ENCODE data around the gene SCAMP2.

The SCAMP2 gene

GRCh38 chr15:74837482-74838136 is 35.6 kb downstream of the SCAMP2 start:
- no peak for DNase-seq

DNA sequence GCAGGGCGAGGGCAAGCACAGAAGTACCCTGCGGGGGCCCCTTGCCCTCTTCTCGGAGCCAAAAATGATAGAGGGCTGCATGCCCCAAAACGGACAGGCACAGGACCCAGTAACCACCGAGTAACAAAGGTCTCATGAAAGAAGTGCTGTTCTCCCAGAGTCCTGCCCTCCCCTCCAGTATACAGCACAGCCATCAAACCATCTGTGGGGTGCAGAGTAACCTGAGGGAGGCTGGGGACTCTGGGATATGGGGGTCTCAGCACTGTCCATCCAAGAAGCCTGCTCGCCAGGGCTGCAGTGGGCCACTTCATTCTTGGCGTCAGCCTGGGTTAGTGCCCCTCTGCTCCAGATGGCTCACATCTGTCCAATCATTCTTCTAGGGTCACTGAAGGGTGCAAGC is 36.3 kb downstream of the SCAMP2 start:
- no peak for DNase-seq

- peak; percentile 62 to 69 for DNase-seq
These were observed 37.8 kb downstream of the SCAMP2 start for GRCh38 chr15:74835312-74835823.

GRCh38 chr15:74833376-74834107 is 39.6 kb downstream of the SCAMP2 start:
- no peak for DNase-seq

DNA sequence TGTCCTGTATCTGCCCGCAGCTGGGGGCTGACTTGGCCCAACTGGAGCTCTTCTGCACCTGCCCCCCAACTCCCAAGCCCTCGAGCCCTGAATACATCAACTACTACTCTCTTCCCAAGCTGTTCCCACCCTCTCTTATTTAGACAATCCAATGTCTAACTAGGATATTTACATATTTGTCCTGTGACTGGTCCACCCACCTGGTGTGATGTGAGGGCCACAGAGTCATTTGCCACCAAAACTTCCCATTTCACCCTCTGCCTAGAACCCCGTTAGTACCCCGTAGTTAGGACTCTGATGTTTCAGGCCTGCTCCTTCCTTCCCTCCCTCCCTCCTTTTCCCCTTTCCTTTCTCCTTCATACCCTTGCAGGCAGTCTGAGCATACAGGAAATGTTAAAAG is 40.3 kb downstream of the SCAMP2 start:
- DNase-seq: no peak

GRCh38 chr15:74831813-74832495 is 41.2 kb downstream of the SCAMP2 start:
- no peak for DNase-seq

GRCh38 chr15:74830868-74831267 is 42.3 kb downstream of the SCAMP2 start:
- no peak for DNase-seq

- no peak for DNase-seq
These were observed 43.2 kb downstream of the SCAMP2 start for GRCh38 chr15:74829991-74830390.

GRCh38 chr15:74829486-74829885 is 43.7 kb downstream of the SCAMP2 start:
- DNase-seq: no peak

DNA sequence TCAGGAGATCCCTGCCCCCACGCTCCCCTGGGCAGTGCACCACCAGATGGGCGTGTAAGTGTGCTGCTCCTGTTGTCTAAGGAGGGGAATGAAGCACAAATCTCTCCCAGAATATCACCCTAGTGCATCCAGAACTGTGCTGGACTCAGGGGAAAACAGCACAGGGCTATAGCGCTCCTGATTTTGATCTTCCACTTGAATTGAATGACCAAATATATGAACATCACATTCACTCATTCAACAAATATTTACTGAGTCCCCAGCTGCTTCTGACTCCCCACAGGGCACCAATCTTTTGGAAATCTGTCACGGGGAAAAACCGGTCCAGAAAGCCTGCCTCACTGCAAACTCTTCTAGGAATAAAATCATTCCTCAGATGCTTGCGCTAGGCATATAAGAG is 44.3 kb downstream of the SCAMP2 start:
- no peak for DNase-seq

DNA sequence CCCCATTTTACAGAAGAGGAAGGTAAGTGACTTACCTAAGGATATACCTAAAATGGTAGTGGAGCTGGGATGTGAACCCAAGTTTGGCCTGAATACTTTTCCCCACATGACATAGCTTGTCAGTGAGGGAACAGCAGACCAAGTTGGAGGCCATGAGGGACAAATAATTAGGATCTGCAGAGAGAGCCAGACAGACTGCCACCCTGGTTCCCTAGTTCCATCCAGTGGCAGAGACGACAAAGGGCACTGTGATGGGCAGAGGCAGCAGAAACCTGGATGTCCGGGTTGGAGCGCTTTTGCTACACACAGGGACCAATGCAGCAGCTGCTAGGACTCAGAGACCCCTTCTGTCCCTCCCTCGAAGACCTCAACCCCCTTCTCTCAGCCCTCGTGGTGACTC is 45.6 kb downstream of the SCAMP2 start:
- DNase-seq: no peak

- DNase-seq: no peak
These were observed 46.2 kb downstream of the SCAMP2 start for GRCh38 chr15:74826921-74827320.

DNA sequence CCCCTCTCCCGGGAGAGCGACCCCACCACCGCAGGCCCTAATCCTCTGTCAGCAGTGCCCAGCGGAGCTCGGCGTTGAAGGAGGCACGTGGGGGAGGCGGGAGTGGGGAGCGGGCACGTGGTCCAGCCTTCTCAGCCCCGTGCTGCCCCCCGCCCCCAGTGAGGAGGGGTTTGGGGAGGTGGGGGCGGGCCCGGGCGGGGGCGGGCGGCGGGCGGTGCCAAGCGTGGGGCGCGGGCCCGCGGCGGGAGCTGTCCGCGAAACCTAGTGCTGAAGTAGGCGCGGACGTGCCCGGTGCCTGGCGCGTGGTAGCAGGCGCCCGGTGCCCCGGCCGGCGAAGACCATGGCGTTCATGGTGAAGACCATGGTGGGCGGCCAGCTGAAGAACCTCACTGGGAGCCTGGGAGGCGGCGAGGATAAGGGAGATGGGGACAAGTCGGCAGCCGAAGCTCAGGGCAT is 46.8 kb downstream of the SCAMP2 start, which contains the start of gene CPLX3:
Gene CPLX3 (plus strand): TSS at position 264 of the 456 bp plus-strand sequence. CDS start 77 bp downstream, at position 341.
- peak; percentile 51 to 57 for DNase-seq

DNA sequence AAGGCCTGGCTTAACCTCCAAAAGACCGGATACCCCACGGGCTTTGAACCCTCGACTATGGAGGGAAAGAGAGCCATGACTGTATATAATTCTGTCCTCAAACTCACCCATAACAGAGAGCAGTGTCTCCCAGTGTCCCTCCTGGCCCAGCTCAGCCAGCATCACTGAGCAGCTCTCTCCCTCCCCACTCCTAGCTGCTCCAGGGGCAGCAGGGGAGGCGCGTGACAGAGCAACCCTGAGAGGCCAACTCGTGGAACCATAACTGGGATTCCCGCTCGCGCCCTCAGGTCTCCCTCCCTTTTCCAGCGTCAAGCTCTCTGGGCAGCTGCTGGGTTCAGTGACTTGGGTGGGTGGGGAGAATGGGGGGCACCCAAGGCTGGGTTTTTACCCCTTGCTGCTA is 47.3 kb downstream of the SCAMP2 start:
- DNase-seq: no peak

DNA sequence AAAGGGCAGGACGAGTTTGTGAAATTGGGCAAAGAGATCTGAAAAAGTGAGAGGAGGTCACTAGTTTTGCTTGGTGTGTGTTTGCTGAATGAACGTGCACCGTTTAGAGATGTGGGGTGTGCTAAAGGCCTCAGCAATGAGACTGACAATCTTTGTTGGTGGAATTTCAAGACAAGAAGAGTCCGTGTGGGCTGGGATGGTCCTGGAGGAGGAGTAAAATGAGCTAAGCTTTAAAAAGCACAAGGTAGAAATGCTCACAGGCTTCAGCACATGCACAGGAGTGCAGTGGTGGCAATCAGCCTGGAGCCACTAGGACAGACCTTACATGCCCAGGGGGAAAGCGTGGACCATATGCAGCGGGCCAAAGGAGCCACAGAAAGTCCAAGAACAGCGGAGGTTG is 48.2 kb downstream of the SCAMP2 start:
- no peak for DNase-seq

DNA sequence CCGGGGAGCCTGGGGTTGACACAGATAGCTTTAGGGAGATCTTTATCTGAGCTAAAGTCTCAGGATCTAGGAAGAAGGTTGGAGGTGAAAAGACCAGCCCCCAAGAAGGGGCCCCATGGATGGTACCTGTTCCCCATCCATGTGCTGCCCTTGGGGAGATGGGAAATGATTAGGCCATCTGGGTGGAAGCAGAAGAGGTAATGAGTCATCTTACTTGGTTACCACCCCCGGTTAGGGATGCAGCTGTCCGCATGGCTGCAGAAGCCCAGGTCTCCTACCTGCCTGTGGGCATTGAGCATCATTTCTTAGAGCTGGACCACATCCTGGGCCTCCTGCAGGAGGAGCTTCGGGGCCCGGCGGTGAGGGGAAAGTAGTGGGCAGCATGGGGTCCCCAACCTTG is 49.8 kb downstream of the SCAMP2 start:
- no peak for DNase-seq

GRCh38 chr15:74822233-74822632 is 50.9 kb downstream of the SCAMP2 start:
- no peak for DNase-seq

- DNase-seq: no peak
These were observed 51.4 kb downstream of the SCAMP2 start for GRCh38 chr15:74821790-74822158.

DNA sequence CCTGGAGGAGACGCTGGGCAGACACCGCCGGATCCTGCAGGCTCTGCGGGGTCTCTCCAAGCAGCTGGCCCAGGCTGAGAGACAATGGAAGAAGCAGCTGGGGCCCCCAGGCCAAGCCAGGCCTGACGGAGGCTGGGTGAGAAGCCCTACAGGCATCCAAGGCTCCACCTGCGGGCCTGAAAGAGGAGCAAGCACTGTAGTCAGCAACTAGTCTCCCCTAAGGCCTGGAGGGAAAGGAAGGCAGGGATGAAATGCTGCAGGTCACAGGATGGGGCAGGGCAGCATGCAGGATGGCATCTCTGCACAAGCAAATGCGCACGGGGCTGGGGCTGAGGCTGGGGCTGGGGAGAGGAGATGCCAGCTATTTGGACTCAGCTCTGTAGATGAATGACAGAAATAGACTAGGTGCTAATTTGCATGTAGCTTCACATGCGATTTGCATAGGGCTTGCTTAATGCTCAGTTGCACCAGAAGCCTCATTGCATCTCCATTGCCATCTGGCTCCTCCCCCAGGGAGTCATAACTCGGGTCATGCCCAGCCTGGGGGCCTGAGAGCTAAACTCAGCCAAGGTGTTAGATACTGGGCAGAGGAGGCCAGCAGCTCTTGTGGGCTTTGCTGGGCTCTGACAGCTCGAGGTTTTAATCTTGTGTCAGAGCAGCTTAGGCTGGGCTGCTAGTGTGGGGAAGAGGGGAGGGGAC is 51.9 kb downstream of the SCAMP2 start:
- DNase-seq: no peak

- no peak for DNase-seq
These were observed 53.1 kb downstream of the SCAMP2 start for GRCh38 chr15:74820056-74820455.

DNA sequence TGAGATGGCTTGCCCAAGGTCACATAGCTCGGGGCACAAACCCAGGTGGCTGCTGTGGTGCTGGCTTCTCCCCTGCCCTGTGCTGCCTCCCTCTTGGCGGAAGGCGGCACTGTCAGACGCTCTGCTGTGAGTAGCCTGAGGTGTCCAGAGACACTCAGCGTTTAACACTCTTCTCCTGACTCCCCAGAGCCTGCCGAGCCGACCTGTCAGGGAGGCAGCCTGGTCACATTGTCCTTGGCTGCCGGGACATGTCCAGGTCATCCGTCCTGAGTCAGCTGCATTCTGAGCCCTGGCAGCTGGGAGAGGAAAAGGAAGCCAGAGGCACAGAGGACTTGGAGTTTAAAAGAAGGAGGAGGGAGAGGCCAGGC is 55.8 kb downstream of the SCAMP2 start:
- no peak for DNase-seq

DNA sequence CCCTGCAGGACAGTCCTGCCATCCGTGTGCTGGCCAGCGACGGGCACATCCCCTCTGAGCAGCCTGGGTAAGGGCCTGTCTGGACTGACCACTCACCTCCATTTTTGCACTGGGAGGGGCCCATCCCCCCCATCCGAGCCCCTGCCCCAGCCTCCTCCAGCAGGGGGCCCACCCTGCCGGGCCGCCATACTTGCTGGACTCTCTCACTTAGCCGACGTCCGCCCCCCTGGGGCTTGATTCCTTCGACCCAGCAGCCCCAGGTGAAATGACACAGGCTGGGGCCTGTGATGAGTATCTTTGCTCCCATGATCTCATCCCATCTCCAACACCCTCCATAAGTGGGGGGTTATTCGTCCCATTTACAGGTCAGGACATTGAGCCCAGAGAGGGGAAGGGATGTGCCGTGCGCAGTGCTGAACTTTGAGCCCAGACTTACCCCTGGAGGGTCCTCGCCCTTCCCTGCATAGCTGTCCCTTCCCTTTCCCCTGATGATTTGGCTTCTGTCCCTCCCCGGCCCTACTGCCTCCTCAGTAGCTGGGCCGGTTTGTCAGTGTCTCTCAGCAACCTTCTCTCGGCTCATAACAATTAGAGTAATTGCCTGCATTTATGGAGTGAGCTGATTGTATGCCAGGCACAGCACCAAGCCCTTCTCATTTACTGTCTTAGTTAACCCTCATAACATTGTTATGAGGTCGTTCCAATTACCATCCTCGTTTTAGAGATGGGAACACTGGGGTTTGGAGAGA is 56.4 kb downstream of the SCAMP2 start:
- no peak for DNase-seq

Measured in stimulated activated CD4-positive, alpha-beta T cell treated with anti-CD3 and anti-CD28 coated beads, Interleukin-2, amount 100 ng/mL, for 24 hours (primary cell).